Karpas-422 (cell line): ENCODE data around the gene HDGFL2. TPM values are rescaled to one million over a fixed set of nuclear protein-coding genes. Genes with fewer than 3 reads are reported as not detected.
"Not testable (repeated sequence)": the region's sequence is repeated elsewhere in the genome, so short reads cannot be mapped to it uniquely, and the experiment has no call there.

ENCODE experiments used
- DNase-seq: peaks from one replicate; pipeline ENCODE4 v3.0.0-alpha.2; 2015
- H2AFZ ChIP-seq: fragments of 200-600 bp; sonication (generic); 2 replicates; pipeline ENCODE4 v1.6.1; 2014; ENCODE audit warnings: antibody characterized with exemption, low read length, mixed read lengths
- H3K27ac ChIP-seq: fragments of 200-600 bp; sonication (generic); 2 replicates; pipeline ENCODE4 v1.5.1; 2014; ENCODE audit warnings: mild to moderate bottlenecking, low read length, moderate library complexity
- H3K27me3 ChIP-seq: fragments of 200-600 bp; sonication (generic); 2 replicates; pipeline ENCODE4 v1.6.1; 2014; ENCODE audit warnings: low read length, mixed read lengths
- H3K36me3 ChIP-seq: fragments of 200-600 bp; sonication (generic); 2 replicates; pipeline ENCODE4 v1.6.1; 2014; ENCODE audit warnings: low read length, mixed read lengths; ENCODE audit not compliant: insufficient read depth
- H3K4me1 ChIP-seq: fragments of 200-600 bp; sonication (generic); 2 replicates; pipeline ENCODE4 v1.6.1; 2014; ENCODE audit warnings: mild to moderate bottlenecking, low read length, mixed read lengths
- H3K4me2 ChIP-seq: fragments of 200-600 bp; sonication (generic); 2 replicates; pipeline ENCODE4 v1.6.1; 2014; ENCODE audit warnings: low read length, low read depth, mild to moderate bottlenecking; ENCODE audit not compliant: poor library complexity, severe bottlenecking
- H3K4me3 ChIP-seq: fragments of 200-600 bp; sonication (generic); 2 replicates; pipeline ENCODE4 v1.5.1; 2014; ENCODE audit warnings: mild to moderate bottlenecking, antibody characterized with exemption, low read length, mixed read lengths
- H3K79me2 ChIP-seq: fragments of 200-600 bp; sonication (generic); 2 replicates; pipeline ENCODE4 v1.6.1; 2014; ENCODE audit warnings: mild to moderate bottlenecking, low read length, mixed read lengths
- H3K9ac ChIP-seq: fragments of 200-600 bp; sonication (generic); 2 replicates; pipeline ENCODE4 v1.6.0; 2014; ENCODE audit warnings: low read length
- H3K9me2 ChIP-seq: fragments of 200-600 bp; sonication (generic), shearing (Covaris generic); replicated peaks from 2 replicates; pipeline ENCODE4 v1.6.0; 2014; ENCODE audit warnings: mild to moderate bottlenecking, low read length, moderate library complexity; ENCODE audit not compliant: insufficient read depth
- H3K9me3 ChIP-seq: fragments of 300-700, 200-600 bp; sonication (generic); 2 replicates; pipeline ENCODE4 v1.6.1; 2014; ENCODE audit warnings: low read length, mixed read lengths
- H4K20me1 ChIP-seq: fragments of 200-600 bp; sonication (generic); 2 replicates; pipeline ENCODE4 v1.6.1; 2014; ENCODE audit warnings: mild to moderate bottlenecking, antibody characterized with exemption, low read length, low read depth; ENCODE audit not compliant: insufficient read depth
- total RNA-seq: library from RNA; depleted of rRNA; stranded (reverse); fragments of >200 nt; shearing (Covaris generic); gene quantifications from 2 replicates; pipeline ENCODE4 v1.2.3, GENCODE V29; 2014; ENCODE audit warnings: low replicate concordance

The HDGFL2 gene
- total RNA-seq, 1 experiment from 2014 or later, result 49.9 TPM

- no peak overlapping the region for H2AFZ ChIP-seq
- no peaks in the 10 kb centered on the region for H4K20me1 ChIP-seq
- no peaks in the 10 kb centered on the region for H3K4me1 ChIP-seq
- H3K4me2 ChIP-seq, result no peak overlapping the region
- no peaks in the 10 kb centered on the region for H3K36me3 ChIP-seq
- no peaks in the 10 kb centered on the region for H3K9me3 ChIP-seq
- no peak for DNase-seq
- H3K27ac ChIP-seq, result no peak overlapping the region
- H3K79me2 ChIP-seq, result no peaks in the 10 kb centered on the region
- no peak overlapping the region for H3K9ac ChIP-seq
- H3K9me2 ChIP-seq, result no peaks in the 10 kb centered on the region
- H3K4me3 ChIP-seq, result no peak overlapping the region
- no peaks in the 10 kb centered on the region for H3K27me3 ChIP-seq
Measured at GRCh38 chr19:4521888-4522242, 49.8 kb downstream of the HDGFL2 start.

DNA sequence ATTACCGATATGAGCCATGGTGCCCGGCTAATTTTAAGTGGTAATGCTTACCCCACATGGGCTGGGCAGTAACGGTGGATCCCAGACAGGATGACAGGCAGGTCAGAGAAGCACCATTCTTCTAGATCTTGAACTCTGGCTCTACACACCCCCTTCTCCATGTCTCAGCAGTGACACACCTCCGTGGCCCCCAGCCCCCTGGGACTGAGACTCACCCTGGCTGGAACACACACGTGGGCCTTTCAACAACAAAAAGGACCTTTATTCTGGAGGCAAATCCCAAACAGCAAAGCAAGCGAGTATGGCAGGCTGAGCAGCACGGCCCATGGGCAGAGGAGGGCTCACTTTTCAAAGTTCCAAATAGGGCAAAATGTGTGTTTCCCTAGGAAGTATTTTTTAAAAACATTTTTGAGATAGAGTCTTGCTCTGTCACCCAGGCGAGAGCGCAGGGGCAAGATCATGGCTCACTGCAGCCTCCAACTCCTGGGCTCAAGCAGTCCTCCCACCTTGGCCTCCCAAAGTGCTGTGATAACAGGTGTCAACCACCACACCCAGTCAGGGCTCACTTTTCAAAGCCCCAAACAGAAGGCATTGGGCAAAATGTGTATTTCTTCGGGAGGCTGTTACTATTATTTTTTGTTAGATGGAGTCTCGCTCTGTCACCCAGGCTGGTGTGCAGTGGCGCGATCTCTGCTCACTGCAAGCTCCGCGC is 50.4 kb downstream of the HDGFL2 start:
- H3K9me2 ChIP-seq, result no peaks in the 10 kb centered on the region
- no peaks in the 10 kb centered on the region for H3K9me3 ChIP-seq
- H3K4me2 ChIP-seq, result no peak overlapping the region
- H4K20me1 ChIP-seq, result no peaks in the 10 kb centered on the region
- no peak overlapping the region for H3K4me3 ChIP-seq
- H3K9ac ChIP-seq, result no peak overlapping the region
- no peaks in the 10 kb centered on the region for H3K79me2 ChIP-seq
- DNase-seq, result no peak
- H3K4me1 ChIP-seq, result no peaks in the 10 kb centered on the region
- H3K36me3 ChIP-seq, result no peaks in the 10 kb centered on the region
- H3K27ac ChIP-seq, result no peak overlapping the region
- no peaks in the 10 kb centered on the region for H3K27me3 ChIP-seq
- no peak overlapping the region for H2AFZ ChIP-seq

- H3K9ac ChIP-seq, result no peak overlapping the region
- H3K9me3 ChIP-seq, result no peaks in the 10 kb centered on the region
- H3K4me1 ChIP-seq, result no peaks in the 10 kb centered on the region
- H3K4me2 ChIP-seq, result no peak overlapping the region
- no peak overlapping the region for H3K27ac ChIP-seq
- no peaks in the 10 kb centered on the region for H3K27me3 ChIP-seq
- no peaks in the 10 kb centered on the region for H3K36me3 ChIP-seq
- no peaks in the 10 kb centered on the region for H3K79me2 ChIP-seq
- H2AFZ ChIP-seq, result no peak overlapping the region
- peak; percentile 64 for DNase-seq
- H4K20me1 ChIP-seq, result no peaks in the 10 kb centered on the region
- H3K9me2 ChIP-seq, result no peaks in the 10 kb centered on the region
- no peak overlapping the region for H3K4me3 ChIP-seq
Measured at GRCh38 chr19:4523306-4524110, 51.4 kb downstream of the HDGFL2 start.

DNA sequence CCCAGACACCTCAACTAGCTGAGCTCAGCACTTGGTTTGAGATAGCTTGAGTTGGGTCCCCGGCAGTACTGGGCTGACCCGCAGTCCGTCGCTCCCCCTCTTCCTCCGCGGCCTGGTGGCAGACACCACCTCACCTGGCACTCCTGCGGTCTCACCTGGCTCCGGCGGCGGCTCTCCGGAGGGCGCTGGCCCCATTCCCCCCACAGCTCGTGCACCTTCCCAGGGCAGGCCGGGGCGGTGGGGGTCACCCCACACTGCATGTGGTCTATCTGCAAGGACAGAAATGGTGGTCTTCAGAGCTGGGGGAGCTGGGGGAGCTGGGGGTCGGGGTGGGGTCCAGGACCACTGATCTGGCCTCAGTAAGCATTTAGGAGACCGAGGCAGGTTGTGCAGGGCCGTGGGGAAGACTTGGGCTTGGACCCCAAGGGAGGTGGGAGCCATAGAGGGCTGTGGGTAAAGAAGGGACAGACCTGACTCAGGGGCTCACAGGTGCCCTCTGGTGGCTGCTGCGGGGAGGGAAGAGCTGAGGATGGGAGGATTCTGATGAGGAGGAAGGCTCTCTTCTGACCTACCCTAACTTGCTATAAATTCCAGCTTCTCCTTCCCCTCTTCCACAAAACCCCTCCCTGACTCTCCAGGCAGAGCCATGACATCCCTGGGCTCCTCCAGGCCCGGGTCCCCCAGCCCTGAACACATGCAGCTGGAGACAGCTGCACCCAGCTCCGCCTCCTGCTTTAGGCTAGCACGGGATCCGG is 52.9 kb downstream of the HDGFL2 start:
- peak; percentile 86 for DNase-seq
- H3K79me2 ChIP-seq, result no peaks in the 10 kb centered on the region
- H3K4me1 ChIP-seq, result no peaks in the 10 kb centered on the region
- H4K20me1 ChIP-seq, result no peaks in the 10 kb centered on the region
- no peak overlapping the region for H3K9ac ChIP-seq
- H3K4me2 ChIP-seq, result no peak overlapping the region
- no peaks in the 10 kb centered on the region for H3K9me3 ChIP-seq
- no peak overlapping the region for H3K4me3 ChIP-seq
- H3K27me3 ChIP-seq, result no peaks in the 10 kb centered on the region
- H3K36me3 ChIP-seq, result no peaks in the 10 kb centered on the region
- H2AFZ ChIP-seq, result no peak overlapping the region
- H3K9me2 ChIP-seq, result no peaks in the 10 kb centered on the region
- no peak overlapping the region for H3K27ac ChIP-seq

DNA sequence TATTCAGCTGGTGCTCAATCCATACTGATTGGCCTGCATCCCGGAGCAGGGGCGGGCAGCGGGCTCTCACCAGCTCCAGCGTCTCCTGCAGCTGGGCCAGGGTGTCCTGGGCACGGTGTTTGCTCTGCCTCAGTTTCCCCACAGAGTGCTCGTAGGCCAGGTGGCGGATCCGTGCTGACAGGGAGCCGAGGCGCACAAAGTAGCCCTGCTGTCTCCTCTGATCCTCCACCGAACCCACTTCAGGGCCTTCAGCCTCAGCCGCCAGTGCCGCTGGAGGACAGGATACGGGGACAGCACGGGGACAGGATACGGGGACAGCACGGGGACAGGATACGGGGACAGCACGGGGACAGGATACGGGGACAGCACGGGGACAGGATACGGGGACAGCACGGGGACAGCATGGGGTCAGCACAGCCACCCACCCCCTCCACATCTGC is 53.5 kb downstream of the HDGFL2 start:
- Histone ChIP-seq H3K27me3 (no peaks in the 10 kb centered on the region), H2AFZ (no peak overlapping the region), H3K36me3 (no peaks in the 10 kb centered on the region), H3K9me3 (no peaks in the 10 kb centered on the region), H3K4me1 (no peaks in the 10 kb centered on the region), H3K4me2 (no peak overlapping the region), H3K4me3 (no peak overlapping the region), H3K9me2 (no peaks in the 10 kb centered on the region), H3K9ac (no peak overlapping the region), H3K27ac (no peak overlapping the region), H4K20me1 (no peaks in the 10 kb centered on the region), H3K79me2 (no peaks in the 10 kb centered on the region)
- DNase-seq, result no peak

DNA sequence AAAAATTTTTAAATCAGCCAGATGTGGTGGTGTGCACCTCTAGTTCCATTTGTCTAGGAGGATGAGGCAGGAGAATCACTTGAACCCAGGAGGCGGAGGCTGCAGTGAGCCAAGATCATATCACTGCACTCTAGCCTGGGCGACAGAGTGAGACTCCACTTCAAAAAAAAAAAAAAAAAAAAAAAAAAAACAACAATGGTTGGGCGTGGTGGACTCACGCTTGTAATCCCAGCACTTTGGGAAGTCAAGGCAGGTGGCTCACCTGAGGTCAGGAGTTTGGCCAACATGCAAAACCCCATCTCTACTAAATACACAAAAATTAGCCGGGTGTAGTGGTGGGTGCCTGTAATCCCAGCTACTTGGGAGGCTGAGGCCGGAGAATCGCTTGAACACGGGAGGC is 55.3 kb downstream of the HDGFL2 start:
- not testable (repeated sequence) for H3K9me3 ChIP-seq, H3K79me2 ChIP-seq, H4K20me1 ChIP-seq, H3K36me3 ChIP-seq, DNase-seq, H2AFZ ChIP-seq, H3K27ac ChIP-seq, H3K9ac ChIP-seq, H3K4me3 ChIP-seq, H3K9me2 ChIP-seq, H3K4me2 ChIP-seq, H3K27me3 ChIP-seq, H3K4me1 ChIP-seq

GRCh38 chr19:4528843-4529242 is 56.7 kb downstream of the HDGFL2 start:
- H3K9me3 ChIP-seq, result no peaks in the 10 kb centered on the region
- DNase-seq, result no peak
- no peaks in the 10 kb centered on the region for H3K4me1 ChIP-seq
- H3K9me2 ChIP-seq, result no peaks in the 10 kb centered on the region
- H3K9ac ChIP-seq, result no peak overlapping the region
- H3K36me3 ChIP-seq, result no peaks in the 10 kb centered on the region
- no peaks in the 10 kb centered on the region for H3K27me3 ChIP-seq
- H3K4me3 ChIP-seq, result no peak overlapping the region
- H2AFZ ChIP-seq, result no peak overlapping the region
- H3K79me2 ChIP-seq, result no peaks in the 10 kb centered on the region
- H3K4me2 ChIP-seq, result no peak overlapping the region
- no peak overlapping the region for H3K27ac ChIP-seq
- H4K20me1 ChIP-seq, result no peaks in the 10 kb centered on the region

- Histone ChIP-seq H3K27ac (no peak overlapping the region), H3K9me3 (no peaks in the 10 kb centered on the region), H3K9ac (no peak overlapping the region), H4K20me1 (no peaks in the 10 kb centered on the region), H3K27me3 (no peaks in the 10 kb centered on the region), H3K4me2 (no peak overlapping the region), H2AFZ (no peak overlapping the region), H3K36me3 (no peaks in the 10 kb centered on the region), H3K4me1 (no peaks in the 10 kb centered on the region), H3K79me2 (no peaks in the 10 kb centered on the region), H3K9me2 (no peaks in the 10 kb centered on the region), H3K4me3 (no peak overlapping the region)
- no peak for DNase-seq
Measured at GRCh38 chr19:4529924-4530522, 57.9 kb downstream of the HDGFL2 start.
